ENCODE data around the gene NOL7. TPM values are rescaled to one million over a fixed set of nuclear protein-coding genes. Genes with fewer than 3 reads are reported as not detected.

The NOL7 gene
- total RNA-seq, 1 donor from 2014 or later, result 49.1 TPM

DNA sequence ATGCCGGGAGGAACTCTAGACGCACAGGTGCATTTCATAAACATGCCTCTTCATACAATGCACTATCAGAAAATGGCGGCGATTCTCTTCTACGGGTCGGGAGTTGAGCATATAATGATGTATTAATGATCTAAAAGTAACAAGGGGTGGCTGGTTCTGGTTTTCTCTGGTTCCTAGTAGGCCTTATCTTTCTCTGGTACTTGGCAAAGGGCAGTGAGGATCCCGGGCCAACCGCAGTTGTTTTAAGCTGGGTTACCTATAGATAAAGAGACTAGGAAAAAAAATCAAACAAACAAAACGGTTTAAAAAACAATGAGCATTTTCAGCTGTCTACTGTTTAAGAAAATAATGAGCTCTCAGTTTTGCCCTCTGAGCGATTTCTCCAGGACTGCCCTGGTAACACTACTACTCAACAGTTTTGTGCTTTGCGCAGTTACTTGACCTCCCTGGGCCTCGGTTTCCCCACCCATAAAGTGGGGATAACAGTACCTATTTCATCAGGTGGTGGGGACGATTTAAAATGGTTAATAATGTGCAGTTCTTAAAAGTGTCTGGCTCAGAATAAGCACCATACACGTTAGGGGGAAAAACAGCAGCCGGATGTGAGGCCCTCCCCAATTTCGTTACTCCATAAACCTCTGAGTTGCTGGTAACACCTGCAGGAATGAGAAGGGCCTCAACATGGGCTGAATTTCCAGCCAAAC is 42.0 kb upstream of the NOL7 start:
- H3K9me3 Mint-ChIP-seq (ENCODE audit: low read depth), result peaks cover 12% of the 10 kb centered on the region
- no peak for DNase-seq (ENCODE audit: low spot score)
- H3K4me3 Mint-ChIP-seq (ENCODE audit: unreplicated experiment), result peak overlapping the region; percentile 74
- peaks cover 3% of the 10 kb centered on the region for H3K27me3 Mint-ChIP-seq (ENCODE audit: low read depth)
- TF ChIP-seq, protein P1, sequence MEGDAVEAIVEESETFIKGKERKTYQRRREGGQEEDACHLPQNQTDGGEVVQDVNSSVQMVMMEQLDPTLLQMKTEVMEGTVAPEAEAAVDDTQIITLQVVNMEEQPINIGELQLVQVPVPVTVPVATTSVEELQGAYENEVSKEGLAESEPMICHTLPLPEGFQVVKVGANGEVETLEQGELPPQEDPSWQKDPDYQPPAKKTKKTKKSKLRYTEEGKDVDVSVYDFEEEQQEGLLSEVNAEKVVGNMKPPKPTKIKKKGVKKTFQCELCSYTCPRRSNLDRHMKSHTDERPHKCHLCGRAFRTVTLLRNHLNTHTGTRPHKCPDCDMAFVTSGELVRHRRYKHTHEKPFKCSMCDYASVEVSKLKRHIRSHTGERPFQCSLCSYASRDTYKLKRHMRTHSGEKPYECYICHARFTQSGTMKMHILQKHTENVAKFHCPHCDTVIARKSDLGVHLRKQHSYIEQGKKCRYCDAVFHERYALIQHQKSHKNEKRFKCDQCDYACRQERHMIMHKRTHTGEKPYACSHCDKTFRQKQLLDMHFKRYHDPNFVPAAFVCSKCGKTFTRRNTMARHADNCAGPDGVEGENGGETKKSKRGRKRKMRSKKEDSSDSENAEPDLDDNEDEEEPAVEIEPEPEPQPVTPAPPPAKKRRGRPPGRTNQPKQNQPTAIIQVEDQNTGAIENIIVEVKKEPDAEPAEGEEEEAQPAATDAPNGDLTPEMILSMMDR (IDR thresholded peaks at IDR 0.05), result no peak
- peaks cover 2% of the 10 kb centered on the region for H3K36me3 Mint-ChIP-seq (ENCODE audit: low read depth)
- H3K4me1 Mint-ChIP-seq (ENCODE audit: low read depth), result peaks cover 17% of the 10 kb centered on the region
- H3K27ac Mint-ChIP-seq (ENCODE audit: unreplicated experiment), result no peak overlapping the region

DNA sequence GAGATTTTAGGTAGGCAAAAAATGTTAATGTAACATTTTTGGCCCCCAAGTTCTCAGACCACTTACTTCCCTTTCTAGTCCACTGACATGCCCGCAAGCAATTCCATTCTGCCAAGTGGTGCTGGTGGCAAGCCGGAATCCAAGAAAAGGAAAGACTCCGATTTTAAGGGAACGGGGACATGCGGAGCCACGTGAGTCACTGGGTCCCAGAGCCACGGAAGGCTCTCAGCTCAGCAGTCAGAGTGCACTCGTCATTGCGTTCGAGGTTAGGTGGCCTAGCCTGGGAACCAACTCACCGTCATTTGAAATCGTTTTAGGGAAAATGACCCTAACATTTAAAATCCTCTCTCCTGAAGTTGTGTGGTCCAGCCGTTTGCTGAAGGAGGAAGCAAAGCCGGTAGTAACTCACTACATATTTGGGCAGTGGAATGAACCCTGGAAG is 41.4 kb upstream of the NOL7 start:
- H3K27me3 Mint-ChIP-seq (ENCODE audit: low read depth), result no peaks in the 10 kb centered on the region
- peak overlapping the region; percentile 74 for H3K4me3 Mint-ChIP-seq (ENCODE audit: unreplicated experiment)
- peaks cover 17% of the 10 kb centered on the region for H3K4me1 Mint-ChIP-seq (ENCODE audit: low read depth)
- H3K36me3 Mint-ChIP-seq (ENCODE audit: low read depth), result peaks cover 2% of the 10 kb centered on the region
- TF ChIP-seq, protein P1 (IDR thresholded peaks at IDR 0.05), result no peak
- DNase-seq (ENCODE audit: low spot score), result no peak
- peaks cover 13% of the 10 kb centered on the region for H3K9me3 Mint-ChIP-seq (ENCODE audit: low read depth)
- peak overlapping the region; percentile 84 for H3K27ac Mint-ChIP-seq (ENCODE audit: unreplicated experiment)

DNA sequence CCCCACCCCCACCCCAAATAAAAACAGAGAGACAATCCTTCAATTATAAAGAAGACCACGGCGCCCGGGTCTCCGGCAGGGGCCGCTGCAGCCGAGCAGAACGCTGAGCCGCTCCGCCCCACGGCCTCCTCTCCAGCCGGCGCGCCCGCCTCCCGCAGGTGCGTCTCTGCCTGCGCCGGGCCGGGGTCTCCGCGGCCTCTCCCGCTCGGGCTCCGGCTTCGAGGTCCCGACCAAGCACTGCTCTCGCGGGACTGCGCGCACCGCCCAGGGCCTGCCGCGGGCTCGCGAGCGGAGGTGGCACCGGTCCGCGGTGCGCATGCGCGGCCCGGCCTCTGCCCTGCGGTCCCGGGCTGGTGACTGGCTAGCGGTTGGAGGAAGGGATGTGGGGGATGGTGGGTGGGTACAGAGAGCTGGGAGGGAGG is 41.0 kb upstream of the NOL7 start:
- Mint-ChIP-seq H3K27me3 (ENCODE audit: low read depth) (no peaks in the 10 kb centered on the region), H3K36me3 (ENCODE audit: low read depth) (peaks cover 2% of the 10 kb centered on the region), H3K27ac (ENCODE audit: unreplicated experiment) (peak overlapping the region; percentile 98), H3K4me1 (ENCODE audit: low read depth) (peaks cover 17% of the 10 kb centered on the region), H3K4me3 (ENCODE audit: unreplicated experiment) (peak overlapping the region; percentile 93), H3K9me3 (ENCODE audit: low read depth) (peaks cover 13% of the 10 kb centered on the region)
- DNase-seq (ENCODE audit: low spot score), result peak; percentile 97
- TF ChIP-seq, protein P1 (IDR thresholded peaks at IDR 0.05), result peak; percentile 81

DNA sequence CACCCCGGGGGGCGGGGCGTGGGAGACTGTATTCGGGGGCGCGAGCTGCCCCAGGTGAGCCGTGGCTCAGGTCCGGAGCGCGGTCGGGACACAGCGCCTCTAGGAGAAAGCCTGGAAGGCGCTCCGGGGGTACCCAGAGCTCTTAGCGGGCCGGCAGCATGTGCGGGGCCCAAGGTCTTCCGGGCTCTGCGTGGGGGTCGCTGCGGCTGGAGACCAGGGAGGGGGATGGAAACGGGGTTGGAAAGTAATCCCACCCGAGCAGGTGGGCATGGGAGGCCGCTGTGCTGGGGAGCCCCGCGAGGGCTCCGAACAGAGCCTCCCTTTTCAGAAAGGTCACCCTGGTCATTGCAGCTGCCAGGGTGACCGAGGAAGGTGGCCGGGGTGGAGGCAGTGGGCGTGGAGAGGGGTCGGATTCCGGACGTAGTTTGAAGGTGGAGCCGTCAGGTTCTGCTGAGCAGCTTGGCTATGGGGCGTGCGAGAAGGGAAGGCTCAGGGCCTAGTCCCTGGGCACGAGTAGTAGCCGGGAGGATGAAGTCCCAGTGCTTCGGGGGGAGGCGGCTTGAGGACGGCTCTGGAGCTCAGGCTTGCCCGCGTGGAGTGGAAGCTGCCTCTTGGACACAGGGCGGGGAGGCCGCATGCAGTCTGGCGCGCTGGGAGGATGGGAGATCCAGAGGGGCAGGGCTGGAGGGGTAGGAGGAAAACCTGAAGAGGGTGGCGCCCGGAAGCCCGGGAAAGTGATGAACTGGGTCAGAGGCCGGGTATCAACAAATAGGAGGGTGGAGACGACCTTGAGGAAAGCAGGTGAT is 40.4 kb upstream of the NOL7 start, which contains the start of gene SIRT5:
TSS of gene SIRT5 (plus strand) at position 31 of the 806 bp plus-strand sequence. CDS start 9,510 bp downstream, outside the sequence.
- peaks cover 13% of the 10 kb centered on the region for H3K9me3 Mint-ChIP-seq (ENCODE audit: low read depth)
- peaks cover 17% of the 10 kb centered on the region for H3K4me1 Mint-ChIP-seq (ENCODE audit: low read depth)
- H3K4me3 Mint-ChIP-seq (ENCODE audit: unreplicated experiment), result peak within 1 kb of the TSS; percentile 93
- DNase-seq (ENCODE audit: low spot score), result no peak
- TF ChIP-seq, protein P1 (IDR thresholded peaks at IDR 0.05), result no peak
- H3K27ac Mint-ChIP-seq (ENCODE audit: unreplicated experiment), result peak within 1 kb of the TSS; percentile 98
- peaks cover 2% of the 10 kb centered on the region for H3K36me3 Mint-ChIP-seq (ENCODE audit: low read depth)
- no peaks in the 10 kb centered on the region for H3K27me3 Mint-ChIP-seq (ENCODE audit: low read depth)

DNA sequence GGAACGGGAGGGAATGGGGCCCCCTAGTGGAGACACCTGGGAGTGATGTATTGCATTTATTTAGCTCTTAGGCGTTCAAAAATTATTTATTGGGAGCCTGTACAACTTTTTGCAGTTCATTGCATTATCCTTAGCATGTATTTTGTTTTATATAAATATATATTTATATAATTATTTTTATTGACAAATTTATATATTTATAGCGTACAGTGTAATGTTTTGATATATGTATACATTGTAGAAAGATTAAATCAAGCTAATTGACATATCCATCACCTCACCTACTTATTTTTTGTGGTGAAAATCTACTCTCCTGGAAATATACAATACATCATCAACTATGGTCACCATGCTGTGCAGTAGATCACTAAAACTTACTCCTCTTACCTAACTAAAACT is 39.8 kb upstream of the NOL7 start:
- H3K36me3 Mint-ChIP-seq (ENCODE audit: low read depth), result peaks cover 2% of the 10 kb centered on the region

More for the DNA sequence above, 39.8 kb upstream of the NOL7 start:
- H3K27me3 Mint-ChIP-seq (ENCODE audit: low read depth), result no peaks in the 10 kb centered on the region
- peak overlapping the region; percentile 98 for H3K27ac Mint-ChIP-seq (ENCODE audit: unreplicated experiment)
- DNase-seq (ENCODE audit: low spot score), result no peak
- H3K9me3 Mint-ChIP-seq (ENCODE audit: low read depth), result peaks cover 13% of the 10 kb centered on the region
- peak overlapping the region; percentile 93 for H3K4me3 Mint-ChIP-seq (ENCODE audit: unreplicated experiment)
- H3K4me1 Mint-ChIP-seq (ENCODE audit: low read depth), result peaks cover 17% of the 10 kb centered on the region
- TF ChIP-seq, protein P1 (IDR thresholded peaks at IDR 0.05), result peak; percentile 100

Measured in chondrocyte (in vitro differentiated cells).